Gastroesophageal sphincter (tissue), 3 donors: ENCODE measurements around the gene SRBD1.

Experiments used
- CTCF ChIP-seq, 4 experiments: fragments of 200-600 bp in 2 of 4; fragments of 450-650 bp in 2 of 4; sonication (generic) in 1 of 4; IDR thresholded peaks; one replicate each; pipeline ENCODE4 v1.5.1; 2017 to 2019; ENCODE audit warnings: antibody characterized with exemption in 4 of 4, mild to moderate bottlenecking in 2 of 4, moderate library complexity in 2 of 4
- EP300 ChIP-seq: sonication (generic); formaldehyde crosslinking; IDR thresholded peaks from one replicate; pipeline ENCODE4 v1.6.1; 2017; ENCODE audit warnings: antibody characterized with exemption, mild to moderate bottlenecking
- POLR2A ChIP-seq, 2 donors: fragments of 450-650 bp; IDR thresholded peaks; one replicate each; pipeline ENCODE4 v1.6.1; 2017; ENCODE audit warnings: antibody characterized with exemption in 2 of 2, mild to moderate bottlenecking in 2 of 2, moderate library complexity in 1 of 2
- POLR2AphosphoS5 ChIP-seq: sonication (generic); formaldehyde crosslinking; IDR thresholded peaks from one replicate; pipeline ENCODE4 v1.6.1; 2017; ENCODE audit warnings: antibody characterized with exemption

- TF ChIP-seq CTCF (IDR thresholded peaks at IDR 0.05) (no peak), POLR2A (IDR thresholded peaks at IDR 0.05) (no peak), POLR2AphosphoS5 (no peak), EP300 (no peak)
These were observed 204.4 kb downstream of the SRBD1 start for GRCh38 chr2:45406621-45407020.
